Lung microvascular endothelial cell (primary cell): ENCODE data around the gene MACO1. TPM values are rescaled to one million over a fixed set of nuclear protein-coding genes. Genes with fewer than 3 reads are reported as not detected.
"Not testable (repeated sequence)": the region's sequence is repeated elsewhere in the genome, so short reads cannot be mapped to it uniquely, and the experiment has no call there.

Experiments
- DNase-seq, 2 donors: peaks; one replicate each; pipeline versions ENCODE4 v3.0.0 to v3.0.0-alpha.2; 2010; ENCODE audit warnings: low read depth in 2 of 2
- total RNA-seq: library from RNA; depleted of rRNA; stranded (reverse); fragments of >200 nt; gene quantifications from 2 replicates; pipeline ENCODE4 v1.2.1, GENCODE V29; 2014

Gene MACO1
- total RNA-seq, result 15.9 and 21.8 TPM in 2 replicates

DNA sequence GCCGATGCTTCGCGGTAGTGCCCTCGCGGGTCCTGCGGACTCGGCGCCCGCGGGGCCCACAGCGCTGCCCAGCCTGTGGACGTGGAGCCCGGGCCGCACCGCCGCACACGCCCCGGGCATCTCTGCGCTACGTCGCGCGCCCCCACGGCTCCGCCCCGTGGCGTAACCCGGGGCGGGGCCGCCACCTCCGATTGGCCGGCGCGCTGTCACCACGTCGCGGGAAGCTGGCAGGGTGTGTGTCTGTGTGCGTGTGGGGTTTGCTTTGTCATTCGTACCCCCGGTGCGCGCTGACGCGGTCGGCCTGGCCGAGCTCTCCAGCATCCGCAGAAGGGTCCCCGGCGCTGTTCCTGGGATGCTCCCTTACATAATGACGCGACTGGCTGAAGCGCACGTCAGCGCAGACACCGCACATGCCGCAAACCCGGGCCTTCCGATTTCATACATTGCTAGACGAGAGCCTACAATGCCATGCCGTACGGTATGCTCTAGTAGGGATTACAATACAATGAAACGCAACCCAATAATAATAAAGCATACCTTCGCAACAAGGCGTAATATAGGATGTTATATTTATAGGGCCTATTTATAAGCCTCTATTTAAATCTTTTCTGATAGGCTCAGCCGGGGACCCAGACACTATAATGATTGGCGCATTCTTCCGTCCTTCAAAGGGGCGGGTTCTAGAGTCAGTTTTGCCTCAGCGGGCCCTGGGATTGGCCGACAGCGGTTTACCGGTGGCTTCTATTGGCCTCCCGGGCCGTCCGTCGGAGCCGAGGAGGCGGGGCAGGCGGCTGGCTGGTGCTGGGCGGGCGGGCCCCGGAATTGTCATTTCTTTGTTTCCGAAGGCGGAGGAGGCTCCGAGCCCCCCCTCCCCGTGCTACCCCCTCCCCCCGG, at the start of gene MACO1:
MACO1 (plus strand) TSS at position 825 of the 894 bp plus-strand sequence. CDS start 202 bp downstream, outside the sequence.
- DNase-seq, result peak; percentile 96 to 97

GRCh38 chr1:25382543-25382942, 48.2 kb upstream of the MACO1 start:
- not testable (repeated sequence) for DNase-seq

DNA sequence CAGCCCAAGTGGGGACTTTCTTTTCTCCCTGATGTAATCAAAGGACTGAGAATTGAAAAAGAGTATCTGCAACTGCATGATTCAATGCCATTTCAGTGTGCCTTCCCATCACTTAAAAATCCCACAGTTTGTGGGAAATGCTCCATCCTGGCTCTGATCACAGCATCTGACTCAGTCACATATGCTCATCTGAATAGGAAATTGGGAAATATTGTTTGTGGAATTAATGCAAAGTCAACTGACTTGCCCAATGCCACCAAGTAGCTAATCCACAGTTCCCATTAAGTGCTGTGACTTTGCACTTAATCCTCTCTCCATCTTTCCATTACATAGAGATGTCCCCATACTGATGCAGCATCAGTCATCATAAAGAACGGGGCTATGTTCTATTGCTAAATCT, 47.6 kb upstream of the MACO1 start:
- DNase-seq, result not testable (repeated sequence)

- not testable (repeated sequence) for DNase-seq
Measured at GRCh38 chr1:25383875-25384274, 46.8 kb upstream of the MACO1 start.

DNA sequence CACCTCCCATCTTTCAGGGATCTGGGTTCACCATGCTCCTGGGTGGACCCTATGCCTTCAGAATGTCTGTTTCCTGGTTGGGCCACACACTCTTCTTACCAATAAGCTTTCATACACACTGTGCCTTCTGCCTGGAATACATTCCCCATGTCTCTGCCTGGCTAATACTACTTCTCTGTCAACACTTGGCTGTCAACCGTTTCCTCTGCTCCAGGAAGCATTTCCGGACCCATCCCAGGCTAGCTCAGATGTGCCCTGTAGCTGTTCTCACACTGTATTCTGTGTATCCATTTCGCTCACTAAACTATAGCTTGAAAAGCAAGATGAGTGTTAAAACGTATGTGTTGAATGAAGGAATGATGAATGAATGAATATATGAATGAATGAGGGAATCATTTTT, 43.6 kb upstream of the MACO1 start:
- DNase-seq, result peak; percentile 10 to 76

DNA sequence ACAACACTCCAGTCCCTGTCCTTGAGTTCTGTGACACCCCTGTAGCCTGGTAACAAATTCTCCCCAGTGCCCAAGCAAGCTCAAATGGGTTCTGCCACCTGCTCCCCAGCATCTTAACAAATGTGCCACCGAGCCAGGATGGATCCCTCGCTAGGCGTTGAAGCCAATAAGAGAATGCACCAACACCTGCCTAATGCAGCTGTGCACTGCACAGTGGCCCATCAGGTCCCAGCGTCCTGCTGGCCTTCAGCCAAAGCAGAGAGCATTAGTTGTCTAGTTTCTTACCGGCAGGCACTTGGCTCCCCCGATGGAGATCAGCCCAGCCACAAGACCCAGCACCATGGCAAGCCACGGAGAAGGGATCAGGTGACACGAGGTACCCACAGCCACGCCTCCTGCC, 42.0 kb upstream of the MACO1 start:
- not testable (repeated sequence) for DNase-seq

DNA sequence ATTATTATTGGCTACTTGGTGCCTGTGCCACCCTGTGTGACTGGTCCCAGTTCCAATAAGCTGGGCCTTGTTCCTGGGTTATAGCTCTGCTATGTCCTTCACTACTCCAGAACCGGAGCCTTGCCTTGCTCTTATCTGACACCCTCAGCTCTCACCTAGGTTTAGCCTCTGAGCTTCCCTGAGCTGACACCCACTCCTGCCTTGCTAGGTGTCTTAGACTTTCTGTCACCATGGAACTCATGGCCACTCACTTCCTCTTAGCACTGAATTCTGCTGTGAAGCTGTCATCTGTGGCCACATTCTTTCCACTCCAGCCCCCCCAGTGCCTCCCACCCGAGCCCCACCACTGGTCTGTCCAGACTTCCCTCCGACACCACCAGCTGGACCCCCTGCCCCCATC, 41.0 kb upstream of the MACO1 start:
- DNase-seq, result not testable (repeated sequence)

GRCh38 chr1:25392841-25393240, 37.9 kb upstream of the MACO1 start:
- DNase-seq, result no peak

DNA sequence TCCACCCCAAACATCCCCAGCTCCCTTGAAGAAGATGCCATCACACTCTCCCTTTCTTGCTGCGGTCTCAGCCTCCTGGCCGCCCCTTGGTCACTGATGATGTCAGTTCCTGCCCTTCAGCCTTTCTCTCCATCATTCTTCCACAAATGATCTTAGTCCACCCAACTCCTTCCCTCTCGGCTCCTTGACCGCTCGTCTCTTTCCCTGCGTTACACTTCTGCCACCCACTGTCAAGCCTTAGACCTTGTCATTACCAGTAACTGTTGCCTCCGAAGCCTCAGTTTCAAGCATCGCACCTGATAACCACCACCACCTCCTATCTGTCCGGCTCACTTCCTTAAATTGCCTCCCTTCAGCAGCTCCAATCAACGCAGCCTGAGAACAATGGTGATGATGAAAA, 33.1 kb upstream of the MACO1 start:
- DNase-seq, result not testable (repeated sequence)

DNA sequence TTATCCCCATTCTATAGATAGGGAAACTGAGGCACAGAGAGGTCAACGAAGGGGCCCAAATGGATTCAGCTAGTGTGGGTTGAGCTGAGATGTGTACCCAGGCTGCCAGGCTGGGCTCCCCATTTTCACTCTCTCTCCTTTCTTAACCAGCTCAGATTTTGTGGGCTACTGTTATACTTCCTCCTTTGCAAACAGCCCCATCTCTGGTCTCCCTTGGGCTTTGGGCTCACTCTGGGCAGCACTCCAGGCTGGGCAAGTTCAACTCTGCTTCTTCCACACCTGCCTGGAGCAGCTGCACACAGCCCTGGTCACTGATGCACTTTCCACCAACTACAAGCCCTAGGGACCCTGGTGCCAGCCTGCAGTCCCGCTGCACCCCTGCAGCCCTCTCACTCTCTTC, 32.6 kb upstream of the MACO1 start:
- DNase-seq, result not testable (repeated sequence)

DNA sequence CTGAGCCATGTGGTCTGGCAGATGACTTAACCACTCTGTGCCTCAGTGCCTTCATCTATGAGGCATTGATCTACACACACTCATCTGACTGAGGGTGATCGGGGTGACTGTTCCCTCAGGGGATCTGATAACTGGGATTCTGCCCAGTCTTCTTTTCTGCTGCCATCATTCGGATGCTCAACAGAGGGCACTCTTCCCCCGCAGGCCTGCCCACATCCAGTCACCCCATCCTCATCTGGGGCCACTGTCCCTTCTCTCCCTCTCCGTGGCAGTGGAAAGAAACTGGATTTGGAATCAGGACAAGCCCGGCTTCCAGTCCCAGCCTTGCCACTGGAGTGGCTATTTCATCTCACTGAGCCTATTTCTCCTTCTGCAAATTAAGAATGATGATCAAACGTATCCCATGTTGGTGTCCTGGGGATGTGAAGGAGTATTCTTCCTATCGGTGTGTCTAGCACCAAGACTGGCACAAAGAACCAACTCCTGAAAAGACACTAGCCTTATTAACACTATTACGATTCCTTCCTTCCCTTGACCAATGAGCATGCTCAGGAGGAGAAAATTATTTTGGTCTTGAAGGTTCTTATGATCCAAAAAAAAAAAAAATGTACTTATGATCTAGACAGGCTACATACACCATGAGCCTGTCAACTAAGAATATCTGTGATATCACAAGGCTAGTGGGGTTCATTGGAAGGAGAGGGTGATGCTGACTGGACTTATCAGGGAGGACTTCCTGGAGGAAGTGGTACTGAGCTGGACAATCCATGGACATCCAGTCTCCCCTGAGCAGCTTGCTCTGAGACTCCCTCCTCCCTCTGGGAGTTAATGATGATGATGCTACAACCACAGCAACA, 27.5 kb upstream of the MACO1 start:
- not testable (repeated sequence) for DNase-seq

GRCh38 chr1:25405731-25406305, 24.9 kb upstream of the MACO1 start:
- DNase-seq, result not testable (repeated sequence)

DNA sequence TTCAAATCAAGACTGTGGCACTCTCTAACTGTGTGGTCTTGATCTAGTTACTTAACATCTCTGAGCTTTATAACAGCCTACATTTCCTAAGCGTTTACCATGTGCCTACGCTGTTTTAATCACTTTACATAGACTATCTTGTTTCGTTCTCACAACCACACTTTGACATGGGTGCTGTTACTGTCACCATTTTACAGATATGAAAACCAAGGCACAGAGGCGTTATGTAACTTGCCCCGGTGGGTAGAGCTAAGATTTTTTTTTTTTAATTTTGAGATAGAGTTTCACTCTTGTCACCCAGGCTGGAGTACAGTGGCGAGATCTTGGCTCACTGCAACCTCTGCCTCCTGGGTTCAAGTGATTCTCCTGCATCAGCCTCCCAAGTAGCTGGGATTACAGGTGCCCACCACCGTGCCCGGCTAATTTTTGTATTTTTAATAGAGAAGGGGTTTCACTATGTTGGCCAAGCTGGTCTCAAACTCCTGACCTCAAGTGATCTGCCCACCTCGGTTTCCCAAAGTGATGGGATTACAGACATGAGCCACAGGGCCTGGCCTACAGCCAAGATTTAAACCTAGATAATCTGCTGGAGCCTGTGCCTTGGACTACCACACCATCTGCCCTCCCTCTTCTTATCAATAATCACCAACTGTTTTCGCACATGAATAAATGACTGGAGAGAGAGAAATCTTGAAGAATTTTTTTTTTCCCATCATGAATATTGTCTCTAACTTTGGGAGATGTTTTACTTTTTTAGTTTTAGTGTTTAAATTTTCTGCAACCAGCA, 20.9 kb upstream of the MACO1 start:
- not testable (repeated sequence) for DNase-seq

DNA sequence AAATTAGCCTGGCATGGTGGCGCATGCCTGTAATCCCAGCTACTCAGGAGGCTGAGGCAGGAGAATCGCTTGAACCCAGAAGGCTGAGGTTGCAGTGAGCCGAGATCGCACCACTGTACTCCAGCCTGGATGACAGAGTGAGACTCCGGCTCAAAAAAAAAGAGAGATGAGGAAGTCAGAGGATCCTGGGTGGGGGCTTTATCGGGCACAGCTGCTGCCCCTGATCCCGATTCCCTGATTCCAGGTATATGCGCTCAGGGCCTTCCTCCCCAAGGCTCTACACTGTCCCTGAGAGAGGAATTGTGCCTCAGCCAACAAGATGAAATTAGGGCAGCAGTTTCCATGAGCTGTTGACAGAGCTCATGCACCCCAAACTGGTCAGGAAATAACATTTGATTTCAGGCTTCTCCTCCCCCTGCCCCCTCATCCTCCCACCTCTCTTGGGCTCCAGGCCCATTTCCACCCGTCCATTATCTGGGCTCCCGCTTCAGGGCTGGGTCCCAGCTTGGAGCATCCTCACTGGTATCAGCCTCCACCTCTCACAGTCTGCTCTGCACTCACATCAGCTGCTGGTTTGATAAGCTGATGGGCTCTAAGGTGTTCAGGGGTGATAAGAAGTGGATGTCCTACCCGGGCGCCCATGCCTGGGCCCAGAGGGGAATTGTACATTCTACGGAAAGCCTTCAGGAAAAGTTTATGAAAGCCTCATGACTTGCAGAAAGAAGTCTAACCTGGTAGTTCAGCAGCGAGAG, 17.6 kb upstream of the MACO1 start:
- not testable (repeated sequence) for DNase-seq

GRCh38 chr1:25414157-25414556, 16.5 kb upstream of the MACO1 start:
- DNase-seq, result not testable (repeated sequence)

GRCh38 chr1:25414578-25414977, 16.1 kb upstream of the MACO1 start:
- DNase-seq, result not testable (repeated sequence)

DNA sequence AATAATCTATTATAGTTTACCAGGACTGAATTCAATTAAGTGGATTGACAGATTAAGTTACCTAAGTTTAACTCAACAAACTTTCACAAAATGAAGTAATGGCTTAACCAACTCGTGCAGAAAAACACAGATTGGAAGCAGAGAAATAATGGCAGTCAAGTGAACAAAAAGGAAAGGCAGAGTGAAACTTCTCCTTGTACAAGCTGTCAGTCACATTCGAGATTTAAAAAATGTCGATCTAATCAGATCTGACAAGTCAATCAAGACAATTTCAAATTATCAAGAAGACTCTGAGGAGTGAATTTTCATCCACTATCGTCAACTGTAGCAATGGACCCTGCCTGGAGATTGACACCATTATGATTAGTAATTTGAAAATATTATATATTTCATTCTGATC, 13.4 kb upstream of the MACO1 start:
- DNase-seq, result not testable (repeated sequence)

- DNase-seq, result not testable (repeated sequence)
Measured at GRCh38 chr1:25419339-25419738, 11.4 kb upstream of the MACO1 start.

DNA sequence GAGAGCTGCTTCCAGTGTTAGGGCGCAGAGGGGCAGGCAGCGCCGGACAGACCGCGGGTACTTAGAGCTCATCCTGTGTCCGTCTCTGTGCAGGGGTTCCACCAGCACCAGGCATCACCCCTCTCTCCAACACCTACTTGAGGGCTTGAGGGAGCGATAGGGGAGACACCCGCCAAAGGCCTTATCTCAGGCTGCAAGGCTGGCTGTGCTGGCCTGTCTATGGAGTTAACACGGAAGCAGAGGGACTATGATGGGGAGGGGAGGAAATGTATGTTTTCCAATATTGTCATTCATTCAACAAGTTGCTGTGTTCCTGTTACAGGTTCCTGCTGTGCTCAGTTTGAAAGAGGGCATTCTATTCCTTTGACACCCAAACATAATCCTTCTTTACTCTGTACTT, 10.0 kb upstream of the MACO1 start, which contains the start of gene RHCE:
RHCE (minus strand) TSS at position 111 of the 400 bp plus-strand sequence; CDS start at position 72, 39 bp downstream.
- DNase-seq, result not testable (repeated sequence)

DNA sequence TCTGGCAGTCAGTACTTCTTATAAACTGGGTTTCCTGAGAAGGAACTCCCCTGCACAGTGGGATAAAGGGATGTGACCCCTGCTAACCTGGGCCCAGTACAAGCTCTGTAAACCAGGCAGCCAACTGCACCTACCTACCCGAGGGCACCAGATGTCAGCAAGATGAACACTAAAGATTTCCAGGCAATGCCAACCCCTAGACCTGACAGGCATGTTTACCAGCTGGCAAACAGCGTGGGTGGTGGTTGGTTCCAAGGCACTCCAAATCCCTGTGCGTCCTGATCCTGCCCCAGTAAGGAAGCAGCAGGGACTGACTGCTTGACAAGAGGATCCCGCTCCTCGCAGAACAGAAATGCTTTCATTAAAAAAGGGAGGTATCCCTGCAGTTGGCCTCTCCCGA, 7.5 kb upstream of the MACO1 start:
- not testable (repeated sequence) for DNase-seq
